Inferior parietal cortex (tissue), 1 donor: Measurements from ENCODE around the gene PCMT1.
A peak's percentile ranks its signal among the peaks of the same experiment; 100 is the strongest.
"Not testable (repeated sequence)": the region's sequence is repeated elsewhere in the genome, so short reads cannot be mapped to it uniquely, and the experiment has no call there.

Experiments used
- DNase-seq: peaks from one replicate; pipeline ENCODE4 v3.0.0-alpha.2; 2016; ENCODE audit errors: extremely low spot score

Gene PCMT1

DNA sequence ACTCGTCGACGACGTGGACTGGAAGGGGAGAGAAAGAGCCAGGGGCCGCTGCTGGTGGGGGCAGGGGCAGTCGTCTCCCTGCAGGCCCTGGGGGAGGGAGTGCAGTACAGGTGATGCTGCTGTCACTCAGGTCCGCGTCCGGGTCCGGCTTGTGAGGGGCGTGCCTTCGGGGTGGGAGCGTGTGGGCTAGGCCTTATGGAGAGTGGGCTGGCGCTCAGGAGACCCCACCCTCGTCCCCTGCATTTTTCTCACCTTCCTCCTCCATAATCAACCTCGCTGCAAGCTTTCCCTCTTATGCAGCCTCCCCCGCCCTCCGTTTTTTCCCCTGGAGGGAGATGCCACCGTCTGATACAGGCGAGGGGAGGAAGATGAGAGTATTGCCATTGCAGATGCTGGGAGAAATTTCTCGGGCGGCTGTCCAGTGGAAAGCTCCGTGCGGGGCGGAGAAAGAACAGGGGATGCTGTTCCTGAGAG is 632 bp downstream of the PCMT1 start:
- DNase-seq = peak; percentile 39

DNA sequence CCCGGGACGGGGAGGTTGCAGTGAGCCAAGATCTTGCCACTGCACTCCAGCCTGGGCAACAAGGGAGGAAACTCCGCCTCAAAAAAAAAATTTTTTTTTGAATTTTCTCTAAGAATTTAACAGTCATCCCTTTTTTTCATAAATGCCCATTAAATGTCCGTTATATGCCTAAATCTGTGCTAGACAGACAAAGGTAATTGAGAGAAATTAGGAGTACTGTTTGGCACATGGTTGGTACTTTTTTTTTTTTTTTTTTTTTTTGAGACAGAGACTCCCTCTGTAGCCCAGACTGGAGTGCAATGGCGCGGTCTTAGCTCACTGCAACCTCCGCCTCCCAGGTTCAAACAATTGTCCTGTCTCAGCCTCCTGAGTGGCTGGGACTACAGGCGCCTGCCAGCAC is 1.7 kb downstream of the PCMT1 start:
- no peak for DNase-seq

GRCh38 chr6:149751920-149752319 is 2.4 kb downstream of the PCMT1 start:
- not testable (repeated sequence) for DNase-seq

- DNase-seq = no peak
Observed at GRCh38 chr6:149752600-149753373, 3.2 kb downstream of the PCMT1 start.

GRCh38 chr6:149753374-149753637 is 3.8 kb downstream of the PCMT1 start:
- not testable (repeated sequence) for DNase-seq

DNA sequence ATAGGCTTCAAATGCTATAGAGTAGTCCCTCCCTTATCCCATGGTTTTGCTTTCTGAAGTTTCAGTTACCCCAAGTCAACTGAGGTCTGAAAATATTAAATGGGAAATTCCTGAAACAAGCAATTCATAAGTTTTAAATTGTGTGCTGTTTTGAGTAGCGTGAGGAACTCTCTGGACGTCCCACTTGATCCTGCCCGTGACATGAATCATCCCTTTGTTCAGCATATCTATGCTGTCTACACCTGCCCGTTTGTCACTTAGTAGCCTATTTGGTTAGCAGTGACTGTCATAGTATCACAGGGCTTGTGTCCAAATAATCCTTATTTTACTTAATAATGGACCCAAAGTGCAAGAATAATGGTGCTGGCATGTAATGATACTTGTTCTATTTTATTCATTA is 5.0 kb downstream of the PCMT1 start:
- no peak for DNase-seq

DNA sequence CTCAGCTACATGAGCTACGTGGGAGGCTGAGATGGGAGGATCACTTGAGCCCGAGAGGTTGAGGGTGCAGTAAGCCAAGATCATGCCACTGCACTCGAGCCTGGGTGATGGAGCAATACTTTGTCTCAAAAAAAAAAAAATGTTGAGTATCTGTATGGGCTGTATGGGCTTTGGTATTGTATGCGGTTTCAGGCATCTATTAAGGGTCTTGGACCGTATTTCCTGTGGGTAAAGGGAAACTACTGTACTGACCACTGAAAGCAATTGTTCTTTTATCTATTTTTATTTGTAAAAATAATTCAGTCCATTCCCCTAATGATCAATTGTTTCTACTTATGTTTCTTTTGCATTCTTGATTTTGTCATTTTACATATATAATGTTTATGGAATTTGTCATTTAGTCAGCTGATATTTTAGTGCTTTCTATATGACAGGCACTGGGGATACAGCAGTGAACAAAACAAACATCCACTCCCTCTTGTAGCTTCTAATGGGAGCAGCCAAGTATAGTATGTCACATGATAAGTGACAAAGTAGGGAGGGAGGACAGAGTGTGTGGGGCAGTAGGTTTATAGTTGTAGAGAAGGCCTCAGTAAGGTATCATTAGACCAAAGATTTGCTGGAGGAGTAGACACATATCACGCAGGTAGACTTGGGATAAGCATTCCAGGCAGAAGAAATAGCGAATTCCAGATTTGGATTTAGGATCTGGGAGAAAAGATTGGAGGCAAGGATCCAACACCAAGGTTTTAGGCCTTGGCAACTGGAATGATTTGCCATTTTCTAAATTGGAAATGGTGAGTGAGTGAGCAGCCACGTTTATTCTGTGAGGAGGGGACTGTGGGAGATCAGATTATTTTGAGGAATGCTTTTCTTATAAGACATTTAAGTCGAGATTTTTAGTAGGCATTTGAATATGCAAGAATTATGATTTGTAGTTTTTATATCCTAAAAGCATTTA is 6.0 kb downstream of the PCMT1 start:
- peak; percentile 45 for DNase-seq

DNA sequence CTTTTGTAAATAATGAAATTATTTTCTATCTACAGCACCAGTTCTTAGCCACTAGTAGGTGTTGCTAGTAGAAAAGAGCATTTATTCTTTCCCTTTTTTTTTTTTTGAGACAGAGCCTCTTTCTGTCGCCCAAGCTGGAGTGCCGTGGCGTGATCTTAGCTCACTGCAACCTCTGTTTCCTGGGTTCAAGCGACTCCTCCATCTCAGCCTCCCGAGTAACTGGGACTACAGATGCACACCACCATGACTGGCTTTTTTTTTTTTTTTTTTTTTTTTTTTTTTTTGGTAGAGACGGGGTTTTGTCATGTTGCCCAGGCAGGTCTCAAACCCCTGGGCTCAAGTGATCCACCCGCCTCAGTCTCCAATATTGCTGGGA is 6.7 kb downstream of the PCMT1 start:
- DNase-seq = no peak

DNA sequence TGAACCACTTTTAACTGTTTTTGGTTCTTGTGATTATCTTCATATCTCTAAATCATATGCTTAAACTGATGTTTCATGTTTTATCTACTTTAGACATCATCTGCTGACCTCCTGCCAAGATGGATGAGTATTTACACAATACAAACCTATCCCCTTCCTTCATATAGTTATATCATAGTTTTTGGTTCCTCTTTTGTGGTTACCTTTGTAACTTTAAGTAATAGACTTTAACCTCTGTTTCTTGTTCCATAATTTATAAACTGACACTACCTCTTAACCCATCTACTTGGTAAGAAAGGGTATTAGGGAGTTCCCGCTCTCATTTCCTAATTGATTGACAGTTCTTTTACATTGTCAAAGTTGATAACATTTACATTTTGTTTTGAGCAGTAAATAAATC is 11.9 kb downstream of the PCMT1 start:
- DNase-seq = no peak

DNA sequence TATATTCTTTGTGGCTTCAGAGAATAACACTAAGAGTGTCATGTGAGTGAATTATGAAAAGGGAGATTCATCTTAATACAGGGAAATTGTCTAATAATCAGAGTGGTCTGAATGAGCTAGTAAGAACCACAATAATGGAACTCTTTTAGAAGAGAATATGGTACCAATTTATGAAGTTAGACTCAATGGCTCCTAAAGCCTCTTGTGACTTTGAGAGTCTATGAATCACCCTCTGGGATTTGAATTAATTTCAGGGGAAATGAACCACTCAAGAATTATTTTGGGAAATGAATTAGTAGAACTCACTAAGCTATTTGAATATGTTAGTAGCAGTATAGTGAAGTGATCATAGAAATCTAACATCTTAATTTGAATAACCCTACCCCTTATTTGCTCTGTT is 14.3 kb downstream of the PCMT1 start:
- no peak for DNase-seq

- DNase-seq = no peak
Observed at GRCh38 chr6:149766156-149766769, 16.7 kb downstream of the PCMT1 start.

GRCh38 chr6:149769676-149770075 is 20.1 kb downstream of the PCMT1 start:
- DNase-seq = no peak

DNA sequence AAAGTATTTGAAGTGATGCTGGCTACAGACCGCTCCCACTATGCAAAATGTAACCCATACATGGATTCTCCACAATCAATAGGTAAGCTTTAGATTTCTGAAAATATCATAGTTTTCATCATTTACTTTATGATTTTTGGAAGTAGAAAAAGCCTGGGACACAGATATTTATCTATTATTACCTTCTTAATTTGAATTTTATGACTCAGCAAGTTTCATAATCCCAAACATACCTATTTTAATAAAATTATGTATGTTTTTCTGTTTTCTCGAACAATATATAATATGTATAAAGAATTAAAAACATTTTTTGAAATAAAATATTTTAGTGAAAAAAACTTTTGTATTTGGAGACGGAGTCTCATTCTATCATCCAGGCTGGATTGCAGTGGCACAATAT is 21.6 kb downstream of the PCMT1 start:
- no peak for DNase-seq

GRCh38 chr6:149771925-149772324 is 22.4 kb downstream of the PCMT1 start:
- DNase-seq = no peak

- no peak for DNase-seq
Observed at GRCh38 chr6:149777624-149778023, 28.1 kb downstream of the PCMT1 start.

GRCh38 chr6:149779644-149779963 is 30.1 kb downstream of the PCMT1 start:
- no peak for DNase-seq

DNA sequence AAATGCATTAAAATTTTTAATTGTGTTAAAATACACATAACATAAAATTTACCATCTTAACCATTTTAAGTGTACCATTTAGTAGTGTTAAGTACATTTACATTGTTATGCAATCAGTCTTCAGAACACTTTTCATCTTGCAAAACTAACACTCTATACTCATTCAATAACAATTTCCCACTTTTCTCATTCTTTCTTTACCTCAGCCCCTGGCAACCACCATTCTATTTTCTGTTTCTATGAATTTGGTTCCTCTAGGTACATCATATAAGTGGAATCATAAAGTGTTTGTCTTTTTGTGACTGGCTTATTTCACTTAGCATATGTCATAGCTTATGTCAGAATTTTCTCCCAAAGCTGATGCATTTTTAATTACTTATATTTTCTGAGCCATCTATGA is 32.2 kb downstream of the PCMT1 start:
- DNase-seq = no peak

DNA sequence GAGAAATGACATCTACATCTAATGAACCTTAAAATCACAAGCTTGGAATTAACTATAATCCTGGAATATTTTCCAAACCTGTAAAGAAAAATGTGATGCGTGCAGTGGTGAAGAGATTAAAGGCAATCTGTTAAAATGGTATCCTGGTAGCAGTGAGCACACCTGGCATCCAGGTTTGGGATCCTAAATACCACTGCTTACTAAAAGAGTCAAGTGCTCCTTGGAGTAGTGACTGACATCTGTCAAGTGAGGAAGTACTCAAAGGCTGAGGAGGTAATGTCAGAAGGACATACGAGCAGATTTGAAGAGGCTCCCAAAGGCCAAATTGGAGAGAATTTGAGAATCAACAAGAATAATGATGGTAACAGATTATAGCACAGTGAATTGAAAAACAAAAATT is 32.8 kb downstream of the PCMT1 start:
- no peak for DNase-seq

DNA sequence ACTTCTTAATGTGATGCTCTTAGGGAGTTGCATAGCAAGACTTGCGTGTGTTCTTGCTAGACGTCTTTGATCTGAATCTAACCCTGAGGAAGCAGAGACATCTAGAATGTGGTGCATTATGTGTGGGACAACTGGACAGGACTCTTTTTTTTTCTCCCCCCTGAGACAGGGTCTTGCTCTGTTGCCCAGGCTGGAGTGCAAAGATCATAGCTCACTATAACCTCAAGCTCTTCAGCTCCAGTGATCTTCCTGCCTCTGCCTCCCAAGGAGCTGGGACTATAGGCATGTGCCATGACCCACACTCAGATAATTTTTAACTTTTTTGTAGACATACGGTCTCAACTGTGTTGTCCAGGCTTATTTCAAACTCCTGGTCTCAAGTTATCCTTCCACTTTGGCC is 34.0 kb downstream of the PCMT1 start:
- no peak for DNase-seq

DNA sequence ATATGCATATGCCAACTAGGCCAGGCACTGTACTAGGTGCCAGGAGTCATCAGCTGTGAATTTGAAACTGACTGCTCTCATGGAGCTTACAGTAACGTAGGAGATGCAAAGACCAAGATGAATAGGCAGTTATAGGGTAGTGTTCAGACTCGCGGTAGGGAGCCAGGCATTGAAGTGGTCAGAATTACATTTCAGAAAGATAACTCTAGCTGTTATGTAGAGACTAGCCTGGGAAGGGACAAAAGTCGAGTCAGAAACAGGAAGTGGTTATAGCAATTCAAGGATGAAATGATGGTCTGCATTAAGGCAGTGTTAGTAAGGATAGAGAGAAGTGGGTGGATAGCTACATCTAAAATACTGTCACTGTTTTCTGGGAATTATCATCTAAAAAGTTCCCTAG is 56.6 kb downstream of the PCMT1 start:
- no peak for DNase-seq

DNA sequence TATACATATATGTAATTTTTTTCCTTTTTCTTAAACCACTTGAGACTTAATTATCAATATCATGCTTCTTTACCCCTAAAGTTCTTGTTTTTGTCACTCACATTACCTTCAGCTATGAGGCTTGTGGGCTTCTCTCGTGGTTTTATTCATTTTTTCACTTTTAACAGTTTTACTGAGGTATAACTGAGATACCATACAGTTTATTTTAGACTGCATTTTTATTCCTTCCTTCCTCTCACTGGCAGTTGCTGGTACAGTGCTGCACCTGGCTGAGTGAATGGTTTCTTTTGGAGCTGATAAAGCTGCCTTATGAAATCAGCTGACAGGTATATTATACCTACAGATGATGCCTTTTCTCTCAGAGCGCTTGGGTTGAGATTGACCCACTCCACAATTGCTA is 60.3 kb downstream of the PCMT1 start:
- no peak for DNase-seq

GRCh38 chr6:149813351-149813750 is 63.8 kb downstream of the PCMT1 start:
- DNase-seq = no peak

- DNase-seq = no peak
Observed at GRCh38 chr6:149815788-149816187, 66.2 kb downstream of the PCMT1 start.
